GM23338 (cell line): ENCODE data around the gene MATK. TPM values are rescaled to one million over a fixed set of nuclear protein-coding genes. Genes with fewer than 3 reads are reported as not detected.

Source experiments
- ATAC-seq: fragments of 200-7000 bp; cut with Tn5 transposase; 3 replicates; pipeline ENCODE4 v1.9.1; 2020
- DNase-seq: peaks from one replicate; pipeline ENCODE4 v3.0.0-alpha.2; 2015; ENCODE audit warnings: low spot score
- H2AFZ ChIP-seq: fragments of 200-600 bp; sonication (generic); 2 replicates; pipeline ENCODE4 v1.8.0; 2016; ENCODE audit warnings: antibody characterized with exemption, mild to moderate bottlenecking, moderate library complexity
- H3F3A ChIP-seq: fragments of 200-600 bp; sonication (generic); replicated peaks from 2 replicates; pipeline ENCODE4 v1.8.0; 2017; ENCODE audit warnings: antibody characterized with exemption, mixed run types, low read depth
- H3K27ac ChIP-seq: fragments of 200-600 bp; sonication (generic); 2 replicates; pipeline ENCODE4 v1.6.1; 2016; ENCODE audit warnings: low read depth
- H3K27me3 ChIP-seq: fragments of 200-600 bp; sonication (generic); 2 replicates; pipeline ENCODE4 v1.8.0; 2016; ENCODE audit warnings: mild to moderate bottlenecking, mixed run types, moderate library complexity; ENCODE audit not compliant: insufficient read depth
- H3K36me3 ChIP-seq: fragments of 200-600 bp; sonication (generic); 2 replicates; pipeline ENCODE4 v1.8.0; 2016; ENCODE audit warnings: mild to moderate bottlenecking; ENCODE audit not compliant: insufficient read depth
- H3K4me1 ChIP-seq: fragments of 200-600 bp; sonication (generic); 2 replicates; pipeline ENCODE4 v1.8.0; 2016; ENCODE audit warnings: mild to moderate bottlenecking, moderate library complexity; ENCODE audit not compliant: insufficient read depth
- H3K4me2 ChIP-seq: fragments of 200-600 bp; sonication (generic); 2 replicates; pipeline ENCODE4 v1.7.1; 2017; ENCODE audit warnings: mixed run types
- H3K4me3 ChIP-seq: fragments of 200-600 bp; sonication (generic); 2 replicates; pipeline ENCODE4 v1.6.1; 2016; ENCODE audit warnings: mixed run types
- H3K79me2 ChIP-seq: fragments of 200-600 bp; sonication (generic); replicated peaks from 2 replicates; pipeline ENCODE4 v1.8.0; 2017; ENCODE audit warnings: mild to moderate bottlenecking; ENCODE audit not compliant: insufficient read depth
- H3K9me2 ChIP-seq: fragments of 200-600 bp; sonication (generic); 2 replicates; pipeline ENCODE4 v1.8.0; 2017; ENCODE audit not compliant: insufficient read depth
- H4K20me1 ChIP-seq: fragments of 200-600 bp; sonication (generic); replicated peaks from 2 replicates; pipeline ENCODE4 v1.8.0; 2017; ENCODE audit warnings: mild to moderate bottlenecking; ENCODE audit not compliant: insufficient read depth
- H3K27ac Mint-ChIP-seq: 2 replicates; pipeline ENCODE4 v1.8.0; 2020; ENCODE audit warnings: inconsistent platforms, mild to moderate bottlenecking, moderate library complexity, mixed read lengths
- H3K27me3 Mint-ChIP-seq: 3 replicates; pipeline ENCODE4 v1.8.0; 2022; ENCODE audit warnings: low read depth, mild to moderate bottlenecking, moderate library complexity, mixed read lengths, inconsistent platforms; ENCODE audit not compliant: insufficient read depth, poor library complexity
- H3K36me3 Mint-ChIP-seq: 3 replicates; pipeline ENCODE4 v1.8.0; 2021; ENCODE audit warnings: low read depth, mild to moderate bottlenecking, inconsistent platforms, moderate library complexity, mixed read lengths
- H3K4me1 Mint-ChIP-seq: 3 replicates; pipeline ENCODE4 v1.8.0; 2020; ENCODE audit warnings: mild to moderate bottlenecking, inconsistent platforms, mixed read lengths
- H3K4me3 Mint-ChIP-seq: 3 replicates; pipeline ENCODE4 v1.8.0; 2021; ENCODE audit warnings: moderate library complexity, mild to moderate bottlenecking, inconsistent platforms, mixed read lengths
- H3K9me3 Mint-ChIP-seq: 3 replicates; pipeline ENCODE4 v1.8.0; 2020; ENCODE audit warnings: moderate library complexity, mild to moderate bottlenecking, inconsistent platforms, mixed read lengths
- CREB1 ChIP-seq: fragments of 250-450 bp; sonication (Bioruptor Pico); IDR thresholded peaks from 2 replicates; pipeline ENCODE4 v1.5.0; 2020; ENCODE audit warnings: low read depth, mild to moderate bottlenecking, moderate library complexity
- CTCF ChIP-seq, 2 experiments: fragments of 200-600 bp in 1 of 2; sonication (generic) in 1 of 2; conservative IDR thresholded peaks; 2 replicates each; pipeline versions ENCODE4 v1.5.1 to v1.6.1; 2016 to 2017; ENCODE audit warnings: antibody characterized with exemption in 2 of 2, low read depth in 2 of 2, mild to moderate bottlenecking in 2 of 2, moderate library complexity in 1 of 2
- EZH2 ChIP-seq: fragments of 200-600 bp; sonication (generic); IDR thresholded peaks from one replicate; pipeline ENCODE4 v1.8.0; 2017; ENCODE audit warnings: antibody characterized with exemption, mild to moderate bottlenecking, low read depth; ENCODE audit not compliant: unreplicated experiment
- EZH2phosphoT487 ChIP-seq: fragments of 200-600 bp; sonication (generic); IDR thresholded peaks from one replicate; pipeline ENCODE4 v1.8.1; 2018; ENCODE audit warnings: antibody characterized with exemption; ENCODE audit not compliant: unreplicated experiment
- JUNB ChIP-seq: IDR thresholded peaks from one replicate; pipeline ENCODE4 v1.6.1; 2016; ENCODE audit warnings: antibody characterized with exemption; ENCODE audit not compliant: unreplicated experiment
- NANOG ChIP-seq: IDR thresholded peaks from 2 replicates; pipeline ENCODE4 v1.6.1; 2016; ENCODE audit warnings: antibody characterized with exemption, borderline replicate concordance
- POLR2AphosphoS5 ChIP-seq: IDR thresholded peaks from 2 replicates; pipeline ENCODE4 v1.6.1; 2016; ENCODE audit warnings: antibody characterized with exemption, low read depth
- REST ChIP-seq: IDR thresholded peaks from one replicate; pipeline ENCODE4 v1.6.1; 2018; ENCODE audit warnings: antibody characterized with exemption; ENCODE audit not compliant: unreplicated experiment
- STAT1 ChIP-seq: IDR thresholded peaks from one replicate; pipeline ENCODE4 v1.6.1; 2016; ENCODE audit warnings: antibody characterized with exemption; ENCODE audit not compliant: unreplicated experiment
- ZNF114 ChIP-seq: fragments of 250-450 bp; sonication (Bioruptor Pico); IDR thresholded peaks from 2 replicates; pipeline ENCODE4 v1.5.0; 2020; ENCODE audit warnings: mild to moderate bottlenecking, moderate library complexity
- ZNF331 ChIP-seq: fragments of 250-450 bp; sonication (Bioruptor Pico); IDR thresholded peaks from 2 replicates; pipeline ENCODE4 v1.5.0; 2020; ENCODE audit warnings: low read depth, mild to moderate bottlenecking, moderate library complexity
- ZNF462 ChIP-seq: fragments of 250-450 bp; sonication (Bioruptor Pico); IDR thresholded peaks from 2 replicates; pipeline ENCODE4 v1.5.0; 2020; ENCODE audit warnings: mild to moderate bottlenecking, moderate library complexity
- polyA plus RNA-seq: library from polyadenylated mRNA; unstranded; fragments of >200 nt; fragmentation: Nextera tagmentation; extraction: Ambion mirVana; gene quantifications from 2 replicates; pipeline ENCODE4 v1.2.1, GENCODE V29; 2016
- total RNA-seq: library from RNA; depleted of rRNA; stranded (reverse); fragments of >200 nt; shearing (Covaris generic); gene quantifications from 2 replicates; pipeline ENCODE4 v1.2.3, GENCODE V29; 2014
- TF ChIP-seq, protein P1 (sequence below): IDR thresholded peaks from 2 replicates; pipeline ENCODE4 v1.6.1; 2016; ENCODE audit warnings: antibody characterized with exemption

The MATK gene
- total and polyA plus RNA-seq, 2 experiments from 2014 or later = 13.4 to 21.4 TPM

GRCh38 chr19:3774621-3775373, 11.4 kb downstream of the MATK start:
- Mint-ChIP-seq H3K27me3 (peaks cover 5% of the 10 kb centered on the region), H3K36me3 (no peaks in the 10 kb centered on the region), H3K9me3 (peaks cover 2% of the 10 kb centered on the region; the same call in 1 of the 3 replicates), H3K4me3 (no peak overlapping the region), H3K27ac (no peak overlapping the region), H3K4me1 (peaks cover 8% of the 10 kb centered on the region)
- no peak overlapping the region for H3K27ac ChIP-seq
- no peaks in the 10 kb centered on the region for H3K36me3 ChIP-seq
- no peak overlapping the region for H2AFZ ChIP-seq
- no peaks in the 10 kb centered on the region for H4K20me1 ChIP-seq
- H3K27me3 ChIP-seq = no peaks in the 10 kb centered on the region
- TF ChIP-seq CTCF (conservative IDR thresholded peaks at IDR 0.05; ENCODE audit: low read depth in 2 of 2) (no peak), ZNF462 (CRISPR knock-in tag) (no peak), POLR2AphosphoS5 (no peak), ZNF331 (CRISPR knock-in tag) (no peak), ZNF114 (no peak), JUNB (no peak), EZH2phosphoT487 (no peak), EZH2 (no peak), REST (no peak), STAT1 (no peak), CREB1 (CRISPR knock-in tag) (no peak), NANOG (no peak)
- TF ChIP-seq, protein P1, sequence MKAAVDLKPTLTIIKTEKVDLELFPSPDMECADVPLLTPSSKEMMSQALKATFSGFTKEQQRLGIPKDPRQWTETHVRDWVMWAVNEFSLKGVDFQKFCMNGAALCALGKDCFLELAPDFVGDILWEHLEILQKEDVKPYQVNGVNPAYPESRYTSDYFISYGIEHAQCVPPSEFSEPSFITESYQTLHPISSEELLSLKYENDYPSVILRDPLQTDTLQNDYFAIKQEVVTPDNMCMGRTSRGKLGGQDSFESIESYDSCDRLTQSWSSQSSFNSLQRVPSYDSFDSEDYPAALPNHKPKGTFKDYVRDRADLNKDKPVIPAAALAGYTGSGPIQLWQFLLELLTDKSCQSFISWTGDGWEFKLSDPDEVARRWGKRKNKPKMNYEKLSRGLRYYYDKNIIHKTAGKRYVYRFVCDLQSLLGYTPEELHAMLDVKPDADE = no peak
- H3K4me1 ChIP-seq = no peaks in the 10 kb centered on the region
- DNase-seq (no peak), ATAC-seq (no peak)
- H3K4me2 ChIP-seq = no peak overlapping the region
- H3K79me2 ChIP-seq = no peaks in the 10 kb centered on the region
- no peaks in the 10 kb centered on the region for H3K9me2 ChIP-seq
- no peak overlapping the region for H3K4me3 ChIP-seq
- H3F3A ChIP-seq = no peaks in the 10 kb centered on the region
